IPS DF 4.7 (cell line): ENCODE results near the gene PRH2.
A peak's percentile ranks its signal among the peaks of the same experiment; 100 is the strongest.

Experiments used
- DNase-seq: peaks from one replicate; pipeline ENCODE4 v3.0.0-alpha.2; 2013; ENCODE audit warnings: low spot score; ENCODE audit errors: extremely low read depth

PRH2 gene

GRCh38 chr12:10928746-10929286, at the start of gene PRH2:
PRH2 (plus strand) TSS chr12:10929236; CDS start chr12:10929274, 38 bp downstream.
- no peak for DNase-seq

- no peak for DNase-seq
Observed at GRCh38 chr12:10884086-10884725, 44.8 kb upstream of the PRH2 start, which contains the start of gene PRH1. PRH1 (minus strand) TSS chr12:10884255; CDS start chr12:10884217, 38 bp downstream.

GRCh38 chr12:10889226-10889625, 39.8 kb upstream of the PRH2 start:
- DNase-seq: no peak

GRCh38 chr12:10891937-10892336, 37.1 kb upstream of the PRH2 start:
- no peak for DNase-seq

GRCh38 chr12:10896854-10897253, 32.2 kb upstream of the PRH2 start:
- no peak for DNase-seq

- no peak for DNase-seq
Observed at GRCh38 chr12:10900530-10900929, 28.5 kb upstream of the PRH2 start.

- no peak for DNase-seq
Observed at GRCh38 chr12:10900972-10901371, 28.1 kb upstream of the PRH2 start.

- DNase-seq: no peak
Observed at GRCh38 chr12:10901427-10901826, 27.6 kb upstream of the PRH2 start.

- no peak for DNase-seq
Observed at GRCh38 chr12:10904686-10905085, 24.4 kb upstream of the PRH2 start.

GRCh38 chr12:10909462-10909861, 19.6 kb upstream of the PRH2 start, which contains the start of gene TAS2R13:
TAS2R13 (minus strand) TSS chr12:10909562; CDS start chr12:10909298, 264 bp downstream.
- DNase-seq: no peak

- no peak for DNase-seq
Observed at GRCh38 chr12:10910380-10910779, 18.7 kb upstream of the PRH2 start.

GRCh38 chr12:10919809-10920208, 9.2 kb upstream of the PRH2 start:
- DNase-seq: no peak

GRCh38 chr12:10926269-10926668, 2.8 kb upstream of the PRH2 start:
- no peak for DNase-seq

- no peak for DNase-seq
Observed at GRCh38 chr12:10936506-10936905, 7.5 kb downstream of the PRH2 start.

GRCh38 chr12:10939163-10939562, 10.1 kb downstream of the PRH2 start, which contains the start of gene TAS2R14:
TAS2R14 (minus strand) TSS chr12:10939263; CDS start chr12:10939207, 56 bp downstream.
- no peak for DNase-seq

- DNase-seq: no peak
Observed at GRCh38 chr12:10940389-10940788, 11.4 kb downstream of the PRH2 start.

GRCh38 chr12:10941369-10941768, 12.3 kb downstream of the PRH2 start:
- no peak for DNase-seq

GRCh38 chr12:10941916-10942607, 13.0 kb downstream of the PRH2 start:
- peak; percentile 28 for DNase-seq

- DNase-seq: no peak
Observed at GRCh38 chr12:10943167-10943566, 14.1 kb downstream of the PRH2 start.

- DNase-seq: no peak
Observed at GRCh38 chr12:10952645-10953044, 23.6 kb downstream of the PRH2 start.

- no peak for DNase-seq
Observed at GRCh38 chr12:10956085-10956484, 27.0 kb downstream of the PRH2 start.

- DNase-seq: no peak
Observed at GRCh38 chr12:10957741-10958140, 28.7 kb downstream of the PRH2 start.
